Measurements from ENCODE around the gene FZR1.

The FZR1 gene

DNA sequence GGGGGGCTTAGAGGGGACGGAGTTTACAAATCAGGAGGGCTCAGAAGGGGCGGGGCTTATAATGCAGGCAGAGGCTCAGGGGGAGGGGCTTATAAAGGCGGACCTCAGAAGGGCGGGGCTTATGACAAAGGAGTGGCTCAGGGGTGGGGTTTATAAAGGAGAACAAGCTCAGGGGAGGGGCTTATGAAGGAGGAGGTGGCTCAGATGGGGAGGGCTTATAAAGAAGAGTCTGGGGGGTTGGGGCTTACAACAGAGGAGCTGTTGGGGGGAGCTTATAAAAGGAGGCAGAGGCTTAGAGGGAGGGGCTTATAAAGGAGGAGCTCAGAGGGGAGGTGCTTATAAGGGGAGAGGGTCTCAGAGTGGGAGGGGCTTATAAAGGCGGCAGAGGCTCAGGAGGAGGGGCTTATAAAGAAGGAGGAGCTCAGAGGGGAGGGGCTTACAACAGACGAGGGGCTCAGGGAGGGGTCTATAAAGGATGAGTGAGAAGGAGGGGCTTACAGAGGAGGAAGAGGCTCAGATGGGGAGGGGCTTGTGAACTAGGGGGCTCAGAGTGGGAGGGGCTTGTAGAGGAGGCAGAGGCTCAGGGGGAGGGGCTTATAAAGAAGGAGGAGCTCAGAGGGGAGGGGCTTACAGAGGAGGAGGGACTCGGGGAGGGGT lies 26.8 kb upstream of the FZR1 start:
- H3K27ac ChIP-seq (ENCODE audit: insufficient read depth in 1 of 2, low read depth in 1 of 2, low read length in 2 of 2, poor library complexity in 1 of 2, severe bottlenecking in 2 of 2): peak overlapping the region in 1 of 2 experiments; percentile 73
- no peaks in the 10 kb centered on the region for H3K9me3 ChIP-seq (ENCODE audit: control extremely low read depth in 1 of 5, control insufficient read depth in 4 of 5, insufficient read depth in 2 of 5, low read depth in 1 of 5, low read length in 4 of 5)
- no peaks in the 10 kb centered on the region for H3K27me3 ChIP-seq (replicated peaks in 2 of 5; ENCODE audit: control insufficient read depth in 4 of 5, insufficient read depth in 5 of 5, low read length in 4 of 5)
- H3K4me1 ChIP-seq (ENCODE audit: control extremely low read depth in 1 of 4, control insufficient read depth in 4 of 4, insufficient read depth in 4 of 4, low read length in 3 of 4): peaks cover 0 to 28% (median 21%) of the 10 kb centered on the region in 4 experiments
- ChIA-PET POLR2A (interaction anchor here (0.6 to 1.3 kb wide), 7 partner anchors 18 to 868 kb away, joined by 3 to 6 read pairs (median 4); partner anchors contain the start of gene DOHH), CTCF (interaction anchor here (0.5 to 2.0 kb wide), 11 partner anchors 8 to 504 kb away, joined by 3 to 13 read pairs (median 3); partner anchors contain the start of gene DOHH)
- H3K36me3 ChIP-seq (ENCODE audit: control insufficient read depth in 4 of 4, insufficient read depth in 4 of 4, low read length in 3 of 4): peaks cover 4 to 25% (median 16%) of the 10 kb centered on the region in 4 experiments
- peak; percentile 96 to 98 (median 96) for DNase-seq
- peak overlapping the region in 6 of 7 experiments; percentile 45 to 80 (median 68) for H3K4me3 ChIP-seq (ENCODE audit: control insufficient read depth in 1 of 7, extremely low read depth in 1 of 7, insufficient read depth in 4 of 7, low read depth in 2 of 7, low read length in 6 of 7)
- WGBS (ENCODE audit: insufficient coverage): 7% methylated on average over 5 of the region's 7 CpGs

DNA sequence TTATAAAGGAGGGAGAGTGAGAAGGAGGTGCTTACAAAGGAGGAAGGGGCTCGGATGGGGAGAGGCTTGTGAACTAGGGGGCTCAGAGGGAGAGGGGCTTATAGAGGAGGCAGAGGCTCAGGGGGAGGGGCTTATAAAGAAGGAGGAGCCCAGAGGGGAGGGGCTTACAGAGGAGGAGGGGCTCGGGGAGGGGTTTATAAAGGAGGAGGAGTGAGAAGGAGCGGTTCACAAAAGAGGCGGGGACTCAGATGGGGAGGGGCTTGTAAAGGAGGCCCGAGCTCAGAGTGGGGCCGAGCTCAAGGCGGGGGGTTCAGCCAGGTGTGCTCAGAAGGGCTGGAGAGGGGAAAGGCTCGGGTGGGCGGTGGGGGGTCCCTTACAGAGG lies 26.3 kb upstream of the FZR1 start:
- H3K9me3 ChIP-seq (ENCODE audit: control extremely low read depth in 1 of 5, control insufficient read depth in 4 of 5, insufficient read depth in 2 of 5, low read depth in 1 of 5, low read length in 4 of 5): no peaks in the 10 kb centered on the region
- 45% methylated on average over 4 of the region's 9 CpGs for WGBS (ENCODE audit: insufficient coverage)
- DNase-seq: no peak
- POLR2A ChIA-PET: interaction anchor here (0.6 to 1.3 kb wide), 5 partner anchors 18 to 868 kb away, joined by 3 to 6 read pairs (median 5); partner anchors contain the start of gene DOHH
- CTCF ChIA-PET: interaction anchor here (0.6 to 2.0 kb wide), 8 partner anchors 9 to 223 kb away, joined by 3 to 13 read pairs (median 4); partner anchors contain the start of gene DOHH
- H3K36me3 ChIP-seq (ENCODE audit: control insufficient read depth in 4 of 4, insufficient read depth in 4 of 4, low read length in 3 of 4): peaks cover 0 to 20% (median 12%) of the 10 kb centered on the region in 4 experiments
- no peak overlapping the region for H3K27ac ChIP-seq (ENCODE audit: insufficient read depth in 1 of 2, low read depth in 1 of 2, low read length in 2 of 2, poor library complexity in 1 of 2, severe bottlenecking in 2 of 2)
- H3K4me3 ChIP-seq (ENCODE audit: control insufficient read depth in 1 of 7, extremely low read depth in 1 of 7, insufficient read depth in 4 of 7, low read depth in 2 of 7, low read length in 6 of 7): peak overlapping the region in 3 of 7 experiments; percentile 30 to 80 (median 69)
- peaks cover 0 to 28% (median 21%) of the 10 kb centered on the region in 4 experiments for H3K4me1 ChIP-seq (ENCODE audit: control extremely low read depth in 1 of 4, control insufficient read depth in 4 of 4, insufficient read depth in 4 of 4, low read length in 3 of 4)
- H3K27me3 ChIP-seq (replicated peaks in 2 of 5; ENCODE audit: control insufficient read depth in 4 of 5, insufficient read depth in 5 of 5, low read length in 4 of 5): no peaks in the 10 kb centered on the region

DNA sequence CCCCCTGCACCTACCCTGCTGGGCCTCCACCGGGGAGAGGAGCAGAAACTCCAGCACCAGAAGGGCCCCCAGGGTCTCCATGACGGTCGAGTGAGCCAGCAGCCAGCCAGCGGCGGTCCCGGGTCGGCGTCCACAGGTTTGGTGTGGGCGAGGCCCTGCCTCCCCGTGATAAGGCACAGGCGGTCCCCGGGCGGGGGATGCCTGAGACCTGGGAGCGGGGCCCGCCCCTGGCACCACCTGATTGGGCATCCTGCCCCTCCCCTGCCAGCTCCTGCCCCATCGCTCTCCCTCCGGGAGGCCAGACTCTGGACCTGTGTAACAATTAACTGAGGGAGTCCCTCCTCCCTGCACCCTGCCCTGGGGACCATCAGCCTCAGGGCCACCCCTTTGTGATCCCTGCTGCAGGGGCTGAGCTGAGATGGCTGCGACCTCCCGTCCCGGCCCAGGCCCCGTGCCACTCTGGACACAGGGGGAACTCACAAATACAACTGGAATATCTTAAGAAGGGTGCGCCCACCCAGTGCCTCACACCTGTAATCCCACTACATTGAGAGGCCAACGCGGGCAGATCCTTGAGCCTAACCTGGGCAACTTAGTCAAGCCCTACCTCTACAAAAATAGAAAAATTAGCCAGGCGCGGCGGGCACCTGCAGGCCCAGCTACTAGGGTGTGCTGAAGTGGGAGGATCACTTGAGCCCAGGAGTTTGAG lies 25.6 kb upstream of the FZR1 start, which contains the start of gene SMIM24:
TSS of gene SMIM24 (minus strand) at position 143 of the 709 bp plus-strand sequence. CDS start at position 81, 62 bp downstream.
- WGBS (ENCODE audit: insufficient coverage): 74% methylated on average over 20 of the region's 27 CpGs
- no peak within 1 kb of the TSS for H3K27ac ChIP-seq (ENCODE audit: insufficient read depth in 1 of 2, low read depth in 1 of 2, low read length in 2 of 2, poor library complexity in 1 of 2, severe bottlenecking in 2 of 2)
- peaks cover 0 to 14% (median 6%) of the 10 kb centered on the region in 4 experiments for H3K36me3 ChIP-seq (ENCODE audit: control insufficient read depth in 4 of 4, insufficient read depth in 4 of 4, low read length in 3 of 4)
- ChIA-PET POLR2A (no interaction called here), CTCF (interaction anchor here (1.2 to 5.0 kb wide), 3 partner anchors 8 to 20 kb away, joined by 3 to 33 read pairs (median 13); partner anchors contain the start of gene DOHH)
- DNase-seq: peak in 1 of 3 donors; percentile 35
- no peaks in the 10 kb centered on the region for H3K27me3 ChIP-seq (replicated peaks in 2 of 5; ENCODE audit: control insufficient read depth in 4 of 5, insufficient read depth in 5 of 5, low read length in 4 of 5)
- no peaks in the 10 kb centered on the region for H3K9me3 ChIP-seq (ENCODE audit: control extremely low read depth in 1 of 5, control insufficient read depth in 4 of 5, insufficient read depth in 2 of 5, low read depth in 1 of 5, low read length in 4 of 5)
- peak within 1 kb of the TSS in 6 of 7 experiments; percentile 40 to 80 (median 59) for H3K4me3 ChIP-seq (ENCODE audit: control insufficient read depth in 1 of 7, extremely low read depth in 1 of 7, insufficient read depth in 4 of 7, low read depth in 2 of 7, low read length in 6 of 7)
- H3K4me1 ChIP-seq (ENCODE audit: control extremely low read depth in 1 of 4, control insufficient read depth in 4 of 4, insufficient read depth in 4 of 4, low read length in 3 of 4): peaks cover 0 to 28% (median 21%) of the 10 kb centered on the region in 4 experiments

DNA sequence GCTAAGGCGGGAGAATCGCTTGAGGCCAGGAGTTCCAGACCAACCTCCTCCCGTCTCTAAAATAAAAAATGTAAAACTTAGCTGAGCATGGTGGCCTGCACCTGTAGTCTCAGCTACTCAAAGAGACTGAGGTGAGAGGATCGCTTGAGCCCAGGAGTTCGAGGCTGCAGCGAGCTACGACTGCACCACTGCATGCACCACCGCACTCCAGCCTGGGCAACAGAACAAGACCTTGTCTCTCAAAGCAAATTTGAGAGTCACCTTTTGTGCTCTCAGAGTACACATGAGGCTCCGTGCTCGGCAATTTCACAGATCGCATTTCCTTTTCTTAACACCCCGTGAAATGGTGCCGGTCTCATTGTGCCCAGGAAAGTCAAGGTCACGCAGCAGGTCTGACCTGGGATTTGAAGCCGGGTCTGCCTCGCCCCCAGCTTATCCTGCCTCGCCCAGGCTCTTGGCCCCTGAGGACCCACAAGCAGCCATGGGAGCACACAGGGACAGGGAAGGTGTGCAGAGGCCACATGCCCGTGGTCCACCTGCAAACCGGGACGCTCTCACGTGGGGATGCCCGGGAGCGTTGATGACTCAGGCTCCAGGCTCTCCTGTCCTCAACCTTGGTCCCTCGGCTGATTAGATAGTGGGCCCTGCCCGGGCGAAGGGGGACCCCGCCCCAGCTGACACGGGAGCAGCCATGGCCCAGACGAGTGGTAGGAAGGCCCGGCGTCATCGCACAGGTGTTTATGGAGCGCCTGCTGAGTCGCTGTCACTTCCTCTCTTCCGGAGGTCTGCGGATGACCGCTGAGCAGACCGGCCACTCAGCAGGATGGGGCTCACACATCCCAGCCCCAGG lies 24.6 kb upstream of the FZR1 start:
- Histone ChIP-seq H3K36me3 (ENCODE audit: control insufficient read depth in 4 of 4, insufficient read depth in 4 of 4, low read length in 3 of 4) (peaks cover 0 to 5% (median under 1%) of the 10 kb centered on the region in 4 experiments), H3K9me3 (ENCODE audit: control extremely low read depth in 1 of 5, control insufficient read depth in 4 of 5, insufficient read depth in 2 of 5, low read depth in 1 of 5, low read length in 4 of 5) (no peaks in the 10 kb centered on the region), H3K4me1 (ENCODE audit: control extremely low read depth in 1 of 4, control insufficient read depth in 4 of 4, insufficient read depth in 4 of 4, low read length in 3 of 4) (peaks cover 0 to 28% (median 21%) of the 10 kb centered on the region in 4 experiments), H3K27ac (ENCODE audit: insufficient read depth in 1 of 2, low read depth in 1 of 2, low read length in 2 of 2, poor library complexity in 1 of 2, severe bottlenecking in 2 of 2) (no peak overlapping the region), H3K4me3 (ENCODE audit: control insufficient read depth in 1 of 7, extremely low read depth in 1 of 7, insufficient read depth in 4 of 7, low read depth in 2 of 7, low read length in 6 of 7) (no peak overlapping the region), H3K27me3 (replicated peaks in 2 of 5; ENCODE audit: control insufficient read depth in 4 of 5, insufficient read depth in 5 of 5, low read length in 4 of 5) (no peaks in the 10 kb centered on the region)
- CTCF ChIA-PET: interaction anchor here (0.5 to 5.0 kb wide), 3 partner anchors 9 to 15 kb away, joined by 3 to 33 read pairs (median 3); no protein-coding TSS in a partner anchor
- WGBS (ENCODE audit: insufficient coverage): 92% methylated on average over 38 of the region's 38 CpGs
- POLR2A ChIA-PET: interaction anchor here (0.7 kb wide), 1 partner anchor 26 kb away, joined by 3 read pairs; no protein-coding TSS in a partner anchor
- DNase-seq: no peak

DNA sequence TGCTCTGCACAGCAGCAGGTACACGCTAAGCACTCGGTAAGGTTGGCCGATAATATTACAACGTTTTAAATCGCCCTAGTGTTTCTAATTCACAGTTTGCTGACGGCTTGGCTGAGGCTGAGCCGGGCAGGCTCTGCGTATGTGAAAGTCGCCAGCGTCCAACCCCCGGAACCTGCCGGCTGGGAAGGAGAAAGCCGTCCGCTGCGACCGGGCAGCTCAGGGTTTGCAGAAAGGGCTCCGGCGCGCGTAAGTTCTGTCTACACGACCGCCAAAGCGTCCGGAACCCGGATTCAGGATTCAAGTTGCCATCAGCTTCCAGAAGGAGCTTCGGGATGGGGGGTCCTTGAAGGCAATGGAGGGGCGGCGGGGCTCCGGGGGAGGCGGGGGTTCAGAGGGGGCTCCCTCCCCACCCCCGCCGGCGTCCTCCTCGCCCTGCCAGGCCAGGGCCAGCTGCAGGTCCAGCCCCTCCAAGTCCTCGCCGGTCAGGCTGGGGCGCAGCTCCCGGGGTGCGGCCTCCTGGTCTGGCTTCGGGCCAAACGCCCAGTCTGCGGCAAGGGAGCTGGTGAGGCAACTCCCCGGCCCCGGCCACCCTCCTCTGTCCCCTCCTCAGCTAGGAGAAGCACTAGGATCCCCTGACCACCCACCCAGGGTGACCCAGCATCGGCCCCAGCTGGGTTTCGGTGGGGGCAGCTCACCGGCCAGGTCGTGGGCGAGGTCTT lies 23.4 kb upstream of the FZR1 start:
- ChIA-PET CTCF (interaction anchor here (0.6 to 5.3 kb wide), 5 partner anchors 9 to 138 kb away, joined by 3 to 38 read pairs (median 3); partner anchors contain the start of gene DOHH), POLR2A (interaction anchor here (0.6 kb wide), 1 partner anchor 21 kb away, joined by 3 read pairs; no protein-coding TSS in a partner anchor)
- 98% methylated on average over 36 of the region's 49 CpGs for WGBS (ENCODE audit: insufficient coverage)
- no peaks in the 10 kb centered on the region for H3K27me3 ChIP-seq (replicated peaks in 2 of 5; ENCODE audit: control insufficient read depth in 4 of 5, insufficient read depth in 5 of 5, low read length in 4 of 5)
- no peaks in the 10 kb centered on the region for H3K9me3 ChIP-seq (ENCODE audit: control extremely low read depth in 1 of 5, control insufficient read depth in 4 of 5, insufficient read depth in 2 of 5, low read depth in 1 of 5, low read length in 4 of 5)
- peaks cover 0 to 21% (median 17%) of the 10 kb centered on the region in 4 experiments for H3K4me1 ChIP-seq (ENCODE audit: control extremely low read depth in 1 of 4, control insufficient read depth in 4 of 4, insufficient read depth in 4 of 4, low read length in 3 of 4)
- no peak overlapping the region for H3K27ac ChIP-seq (ENCODE audit: insufficient read depth in 1 of 2, low read depth in 1 of 2, low read length in 2 of 2, poor library complexity in 1 of 2, severe bottlenecking in 2 of 2)
- no peak overlapping the region for H3K4me3 ChIP-seq (ENCODE audit: control insufficient read depth in 1 of 7, extremely low read depth in 1 of 7, insufficient read depth in 4 of 7, low read depth in 2 of 7, low read length in 6 of 7)
- peaks cover 0 to 6% (median 0%) of the 10 kb centered on the region in 4 experiments for H3K36me3 ChIP-seq (ENCODE audit: control insufficient read depth in 4 of 4, insufficient read depth in 4 of 4, low read length in 3 of 4)
- DNase-seq: no peak

DNA sequence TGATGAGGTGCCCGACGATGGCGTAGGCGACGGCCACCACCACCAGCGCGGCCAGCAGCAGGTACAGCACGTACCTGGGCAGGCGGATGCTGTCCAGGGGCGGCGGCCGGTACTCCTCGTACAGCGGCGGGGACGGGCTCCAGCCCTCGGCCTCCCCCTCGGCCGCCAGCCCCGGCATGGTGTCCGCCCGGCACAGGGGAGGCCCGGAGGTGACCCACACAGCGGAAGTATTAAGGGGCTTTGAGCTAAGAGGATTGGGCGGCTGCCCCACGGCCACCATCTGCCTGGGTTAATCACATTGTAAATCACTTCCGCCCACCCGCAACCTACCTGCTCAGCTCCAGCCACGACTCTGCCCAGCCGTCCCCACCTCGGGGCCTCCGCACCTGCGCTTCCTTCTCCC lies 22.9 kb upstream of the FZR1 start, which contains the start of gene SMIM44:
TSS of gene SMIM44 (minus strand) at position 216 of the 403 bp plus-strand sequence. CDS start at position 178, 38 bp downstream.
- WGBS (ENCODE audit: insufficient coverage): 97% methylated on average over 28 of the region's 33 CpGs
- CTCF ChIA-PET: interaction anchor here (0.6 to 5.3 kb wide), 8 partner anchors 9 to 138 kb away, joined by 3 to 38 read pairs (median 4); partner anchors contain the start of gene DOHH
- POLR2A ChIA-PET: no interaction called here
- no peaks in the 10 kb centered on the region for H3K27me3 ChIP-seq (replicated peaks in 2 of 5; ENCODE audit: control insufficient read depth in 4 of 5, insufficient read depth in 5 of 5, low read length in 4 of 5)
- no peak for DNase-seq
- H3K4me1 ChIP-seq (ENCODE audit: control extremely low read depth in 1 of 4, control insufficient read depth in 4 of 4, insufficient read depth in 4 of 4, low read length in 3 of 4): peaks cover 0 to 15% (median 12%) of the 10 kb centered on the region in 4 experiments
- no peak within 1 kb of the TSS for H3K27ac ChIP-seq (ENCODE audit: insufficient read depth in 1 of 2, low read depth in 1 of 2, low read length in 2 of 2, poor library complexity in 1 of 2, severe bottlenecking in 2 of 2)
- no peak within 1 kb of the TSS for H3K4me3 ChIP-seq (ENCODE audit: control insufficient read depth in 1 of 7, extremely low read depth in 1 of 7, insufficient read depth in 4 of 7, low read depth in 2 of 7, low read length in 6 of 7)
- H3K9me3 ChIP-seq (ENCODE audit: control extremely low read depth in 1 of 5, control insufficient read depth in 4 of 5, insufficient read depth in 2 of 5, low read depth in 1 of 5, low read length in 4 of 5): no peaks in the 10 kb centered on the region
- H3K36me3 ChIP-seq (ENCODE audit: control insufficient read depth in 4 of 4, insufficient read depth in 4 of 4, low read length in 3 of 4): peaks cover 0 to 6% (median 2%) of the 10 kb centered on the region in 4 experiments
